IMR-90 (cell line): Measurements from ENCODE around the gene MFSD12. TPM values are rescaled to one million over a fixed set of nuclear protein-coding genes. Genes with fewer than 3 reads are reported as not detected.
A peak's percentile ranks its signal among the peaks of the same experiment; 100 is the strongest.

Experiments
- ATAC-seq: fragments of 200-7000 bp; cut with Tn5 transposase; 2 replicates; pipeline ENCODE4 v1.9.1; 2020; ENCODE audit warnings: low read depth, mild to moderate bottlenecking, moderate library complexity
- BruUV-seq: library from RNA; stranded (reverse); fragments of 400-500 nt; replicated peaks from 2 replicates; lab custom pipeline; 2021; lab: Mats Ljungman, UMichigan
- CTCF ChIA-PET: fragments of 300-600 bp; formaldehyde crosslinking; extraction: SDS; loops from one replicate; lab custom pipeline; 2021; ENCODE audit warnings: antibody characterized with exemption; lab: Yijun Ruan, JAX
- POLR2A ChIA-PET: fragments of 300-600 bp; sonication (Branson Sonifier 250); formaldehyde crosslinking; loops from one replicate; lab custom pipeline; 2022; ENCODE audit warnings: antibody characterized with exemption; ENCODE audit not compliant: unreplicated experiment; lab: Charles Lee
- DNase-seq: peaks from one replicate; pipeline ENCODE4 v3.0.0; 2013
- H2AFZ ChIP-seq: replicated peaks from 2 replicates; pipeline ENCODE3; 2013; ENCODE audit warnings: low read length, mild to moderate bottlenecking; ENCODE audit not compliant: poor library complexity
- H2AK5ac ChIP-seq: 2 replicates; pipeline ENCODE4 v1.6.1; 2013; ENCODE audit warnings: low read depth, low read length, inconsistent platforms
- H2AK9ac ChIP-seq: replicated peaks from 2 replicates; pipeline ENCODE3; 2013; ENCODE audit warnings: mild to moderate bottlenecking, low read depth, low read length, moderate library complexity; ENCODE audit not compliant: poor library complexity
- H2BK120ac ChIP-seq: 2 replicates; pipeline ENCODE4 v1.6.1; 2013; ENCODE audit warnings: low read depth, low read length, inconsistent platforms
- H2BK15ac ChIP-seq: 3 replicates; pipeline ENCODE4 v1.6.1; 2013; ENCODE audit warnings: low read depth, low read length, inconsistent platforms
- H2BK20ac ChIP-seq: 2 replicates; pipeline ENCODE4 v1.6.1; 2013; ENCODE audit warnings: low read depth, mild to moderate bottlenecking, inconsistent platforms, low read length, moderate library complexity
- H2BK5ac ChIP-seq: 2 replicates; pipeline ENCODE4 v1.6.1; 2013; ENCODE audit warnings: mild to moderate bottlenecking, low read depth, low read length, inconsistent platforms; ENCODE audit not compliant: poor library complexity, severe bottlenecking
- H3K14ac ChIP-seq: replicated peaks from 2 replicates; pipeline ENCODE4 v1.6.1; 2013; ENCODE audit warnings: low read depth, low read length, inconsistent platforms
- H3K18ac ChIP-seq: 2 replicates; pipeline ENCODE4 v1.6.1; 2013; ENCODE audit warnings: low read depth, low read length, control low read depth
- H3K23ac ChIP-seq: 2 replicates; pipeline ENCODE4 v1.6.1; 2013; ENCODE audit warnings: low read depth, low read length, inconsistent platforms
- H3K27ac ChIP-seq: 2 replicates; pipeline ENCODE4 v1.5.1; 2013; ENCODE audit warnings: mild to moderate bottlenecking, control low read depth, low read length; ENCODE audit not compliant: insufficient read depth
- H3K27me3 ChIP-seq: 2 replicates; pipeline ENCODE4 v1.6.1; 2013; ENCODE audit warnings: low read length; ENCODE audit not compliant: control insufficient read depth, insufficient read depth
- H3K36me3 ChIP-seq: 2 replicates; pipeline ENCODE4 v1.6.1; 2013; ENCODE audit warnings: low read length, mixed read lengths; ENCODE audit not compliant: control insufficient read depth, insufficient read depth
- H3K4ac ChIP-seq: 2 replicates; pipeline ENCODE4 v1.6.1; 2013; ENCODE audit warnings: low read depth, low read length, inconsistent platforms
- H3K4me1 ChIP-seq: 2 replicates; pipeline ENCODE4 v1.6.1; 2013; ENCODE audit warnings: low read length, mixed read lengths; ENCODE audit not compliant: control insufficient read depth, insufficient read depth
- H3K4me2 ChIP-seq: 2 replicates; pipeline ENCODE4 v1.6.1; 2013; ENCODE audit warnings: low read depth, mild to moderate bottlenecking, control low read depth, low read length, moderate library complexity
- H3K4me3 ChIP-seq: 2 replicates; pipeline ENCODE4 v1.5.1; 2013; ENCODE audit warnings: low read depth, mild to moderate bottlenecking, control low read depth, low read length, moderate library complexity; ENCODE audit not compliant: insufficient read depth
- H3K56ac ChIP-seq: 2 replicates; pipeline ENCODE4 v1.6.1; 2013; ENCODE audit warnings: low read length, inconsistent platforms; ENCODE audit not compliant: insufficient read depth; ENCODE audit errors: extremely low read depth
- H3K79me1 ChIP-seq, 2 experiments: 2 replicates each; pipeline ENCODE4 v1.6.1; 2013; ENCODE audit warnings: low read length in 2 of 2, inconsistent platforms in 1 of 2, low read depth in 1 of 2
- H3K9ac ChIP-seq: 2 replicates; pipeline ENCODE4 v1.6.1; 2013; ENCODE audit warnings: low read depth, low read length, control low read depth
- H3K9me1 ChIP-seq: 2 replicates; pipeline ENCODE4 v1.6.1; 2013; ENCODE audit warnings: low read length, inconsistent platforms; ENCODE audit not compliant: insufficient read depth
- H3K9me3 ChIP-seq: 2 replicates; pipeline ENCODE4 v1.6.1; 2013; ENCODE audit warnings: low read length; ENCODE audit not compliant: control insufficient read depth, insufficient read depth
- H4K20me1 ChIP-seq: 2 replicates; pipeline ENCODE4 v1.6.1; 2013; ENCODE audit warnings: low read length, inconsistent platforms; ENCODE audit not compliant: insufficient read depth
- H4K5ac ChIP-seq: 2 replicates; pipeline ENCODE4 v1.6.1; 2013; ENCODE audit warnings: mild to moderate bottlenecking, low read depth, low read length, control low read depth
- H4K8ac ChIP-seq, 2 experiments: 2 replicates each; pipeline ENCODE4 v1.6.1; 2013; ENCODE audit warnings: low read depth in 2 of 2, low read length in 2 of 2, control low read depth in 1 of 2, inconsistent platforms in 1 of 2
- H4K91ac ChIP-seq: 2 replicates; pipeline ENCODE4 v1.6.1; 2013; ENCODE audit warnings: low read depth, low read length, inconsistent platforms; ENCODE audit not compliant: insufficient read depth
- BHLHE40 ChIP-seq: fragments of 150-350 bp; IDR thresholded peaks from 2 replicates; pipeline ENCODE4 v1.6.1; 2016; ENCODE audit warnings: mild to moderate bottlenecking, low read depth, low read length
- CEBPB ChIP-seq: IDR thresholded peaks from 2 replicates; pipeline ENCODE4 v1.6.1; 2012; ENCODE audit warnings: low read depth, low read length, improper control_type of control experiment
- CHD1 ChIP-seq: IDR thresholded peaks from 2 replicates; pipeline ENCODE4 v1.6.1; 2012; ENCODE audit warnings: low read depth, low read length, improper control_type of control experiment
- FOS ChIP-seq: fragments of 150-350 bp; IDR thresholded peaks from 2 replicates; pipeline ENCODE4 v1.6.1; 2016; ENCODE audit warnings: low read depth, low read length
- MAFK ChIP-seq: IDR thresholded peaks from 2 replicates; pipeline ENCODE4 v1.6.1; 2012; ENCODE audit warnings: low read depth, low read length, improper control_type of control experiment
- MXI1 ChIP-seq: IDR thresholded peaks from 2 replicates; pipeline ENCODE4 v1.6.1; 2012; ENCODE audit warnings: low read depth, mild to moderate bottlenecking, low read length, moderate library complexity, borderline replicate concordance
- POLR2A ChIP-seq: IDR thresholded peaks from 2 replicates; pipeline ENCODE4 v1.6.1; 2012; ENCODE audit warnings: mild to moderate bottlenecking, low read depth, low read length
- RAD21 ChIP-seq: IDR thresholded peaks from 2 replicates; pipeline ENCODE4 v1.6.1; 2012; ENCODE audit warnings: low read length, improper control_type of control experiment
- RFX5 ChIP-seq: IDR thresholded peaks from 2 replicates; pipeline ENCODE4 v1.8.0; 2012; ENCODE audit warnings: low read depth, mild to moderate bottlenecking, low read length, moderate library complexity
- WGBS, 2 experiments: methylation state at CpG; one replicate each; pipeline versions ENCODE4 v1.1.5 to v1.1.7; 2013; ENCODE audit warnings: missing lambda C conversion rate in 2 of 2; ENCODE audit not compliant: insufficient read length in 1 of 2; ENCODE audit errors: extremely low coverage in 2 of 2; 5-methylcytosine and 5-hydroxymethylcytosine counted together
- dilution Hi-C: fragments of 300-500 bp; cut with HindIII; formaldehyde crosslinking; loops from one replicate; pipeline ENCODE4 v1.14.3; 2018; ENCODE audit warnings: low sequenced_read_pairs; ENCODE audit not compliant: unreplicated experiment
- in situ Hi-C: fragments of 300-500 bp; cut with MboI; formaldehyde crosslinking; loops from 3 replicates; pipeline ENCODE4 v1.14.3; 2019; ENCODE audit warnings: low sequenced_read_pairs, inconsistent platforms, mixed read lengths
- intact Hi-C: fragments of 100-400 bp; cut with micrococcal nuclease; formaldehyde crosslinking; loops from 2 replicates; pipeline ENCODE4 v1.10.0; 2022
- polyA plus RNA-seq, 3 experiments: library from polyadenylated mRNA; depleted of rRNA; stranded (reverse); fragments of >200 nt; gene quantifications; 2 replicates each; pipeline ENCODE4 v1.2.3, GENCODE V29; 2012; ENCODE audit warnings: low replicate concordance in 1 of 3
- total RNA-seq: library from RNA; depleted of rRNA; stranded (reverse); fragments of >200 nt; gene quantifications from 2 replicates; pipeline ENCODE4 v1.2.3, GENCODE V29; 2012
- TF ChIP-seq, protein P1 (sequence below): fragments of 150-350 bp; IDR thresholded peaks from 2 replicates; pipeline ENCODE4 v1.6.1; 2017; ENCODE audit warnings: mild to moderate bottlenecking, antibody characterized with exemption, low read length, low read depth
- TF ChIP-seq, protein P2 (sequence below): conservative IDR thresholded peaks from 2 replicates; pipeline ENCODE4 v1.5.1; 2012; ENCODE audit warnings: mild to moderate bottlenecking, low read depth, low read length, improper control_type of control experiment

Gene MFSD12
- total and polyA plus RNA-seq, 2 of the 4 experiments (the other 2 are of a cell fraction): 20.4 to 77.2 TPM

DNA sequence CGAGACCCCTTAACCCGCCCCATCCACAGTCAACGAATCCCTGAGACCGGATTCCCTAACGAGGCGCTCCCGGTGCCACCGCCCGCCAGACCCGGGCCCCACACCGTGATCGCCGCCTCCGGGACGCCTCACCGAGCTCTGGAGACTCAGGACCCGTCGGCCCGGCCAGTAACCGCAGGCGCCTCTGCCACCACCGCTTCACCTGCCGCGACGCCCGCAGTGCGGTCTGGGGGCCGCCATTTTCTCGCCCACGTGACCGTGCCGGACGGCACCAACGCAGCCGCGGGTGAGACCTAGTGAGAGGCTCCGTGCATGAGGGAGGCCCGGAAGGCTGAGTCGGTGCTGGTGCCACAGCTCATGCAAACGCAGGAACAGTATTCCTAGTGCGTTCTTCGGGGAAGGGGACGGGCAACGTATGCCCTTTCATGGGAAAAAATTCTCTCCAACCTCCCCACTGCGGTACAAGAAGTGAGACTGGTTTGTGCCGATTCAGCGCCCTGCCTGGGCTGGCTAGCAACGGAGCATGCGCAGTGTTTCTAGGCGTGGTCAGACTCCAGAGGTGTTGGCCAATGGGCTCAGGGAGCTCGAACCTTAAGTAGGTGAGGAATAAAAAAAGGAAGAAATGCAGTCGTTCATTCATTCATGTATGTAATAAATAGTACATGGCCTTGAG, 56.8 kb downstream of the MFSD12 start, which contains the start of gene DOHH:
Gene DOHH (minus strand): TSS at position 246 of the 673 bp plus-strand sequence. CDS start 3,860 bp downstream, outside the sequence.
- 1% methylated on average over 28 of the region's 52 CpGs; no CpG with 5 or more reads in 1 of the 2 experiments for WGBS, 2 experiments

More for the DNA sequence above, 56.8 kb downstream of the MFSD12 start, which contains the start of gene DOHH:
- ATAC-seq (peak; percentile 97), DNase-seq (peak; percentile 96)
- peak within 1 kb of the TSS; percentile 97 for H2BK5ac ChIP-seq
- peak within 1 kb of the TSS; percentile 99 for H3K18ac ChIP-seq
- H2BK20ac ChIP-seq: peak within 1 kb of the TSS; percentile 100
- H2AK9ac ChIP-seq: peak within 1 kb of the TSS; percentile 95
- no peaks in the 10 kb centered on the region for H3K4me1 ChIP-seq
- H2BK120ac ChIP-seq: peak within 1 kb of the TSS; percentile 100
- H3K27me3 ChIP-seq: no peaks in the 10 kb centered on the region
- in situ Hi-C loops: no loop called here
- H3K56ac ChIP-seq: peak within 1 kb of the TSS; percentile 94
- H3K4me2 ChIP-seq: peak within 1 kb of the TSS; percentile 82
- H4K20me1 ChIP-seq: no peaks in the 10 kb centered on the region
- H3K9ac ChIP-seq: peak within 1 kb of the TSS; percentile 93
- CTCF ChIA-PET: no interaction called here
- H4K8ac ChIP-seq: peak within 1 kb of the TSS; percentile 54 to 99
- peak within 1 kb of the TSS; percentile 97 for H2AFZ ChIP-seq
- BruUV-seq: no TSS peak
- H3K14ac ChIP-seq: peak within 1 kb of the TSS; percentile 100
- H3K4ac ChIP-seq: peak within 1 kb of the TSS; percentile 100
- H4K91ac ChIP-seq: peak within 1 kb of the TSS; percentile 97
- no peaks in the 10 kb centered on the region for H3K9me3 ChIP-seq
- peaks cover 9% of the 10 kb centered on the region; the same call in 1 of the 2 replicates for H3K9me1 ChIP-seq
- peak within 1 kb of the TSS; percentile 100 for H3K23ac ChIP-seq
- intact Hi-C loops: no loop called here
- POLR2A ChIA-PET: interaction anchor here (0.6 kb wide), 1 partner anchor 186 kb away, joined by 10 read pairs; no protein-coding TSS in a partner anchor
- peak within 1 kb of the TSS; percentile 89 for H3K27ac ChIP-seq
- H3K4me3 ChIP-seq: peak within 1 kb of the TSS; percentile 57
- H3K36me3 ChIP-seq: peaks cover 8% of the 10 kb centered on the region
- H2BK15ac ChIP-seq: peak within 1 kb of the TSS; percentile 93; the same call in 2 of the 3 replicates
- H3K79me1 ChIP-seq: peaks cover 8 to 47% of the 10 kb centered on the region in 2 experiments; a peak in 3 of 4 replicates
- peak within 1 kb of the TSS; percentile 96 for H2AK5ac ChIP-seq
- H4K5ac ChIP-seq: peak within 1 kb of the TSS; percentile 94
- dilution Hi-C loops: no loop called here
- TF ChIP-seq RAD21 (no peak), CEBPB (peak; percentile 60), FOS (no peak), MAFK (peak; percentile 73), CHD1 (peak; percentile 99; the same call in 1 of the 2 replicates), POLR2A (peak; percentile 88), BHLHE40 (peak; percentile 99), MXI1 (peak; percentile 85), RFX5 (peak; percentile 75)
- TF ChIP-seq, protein P1, sequence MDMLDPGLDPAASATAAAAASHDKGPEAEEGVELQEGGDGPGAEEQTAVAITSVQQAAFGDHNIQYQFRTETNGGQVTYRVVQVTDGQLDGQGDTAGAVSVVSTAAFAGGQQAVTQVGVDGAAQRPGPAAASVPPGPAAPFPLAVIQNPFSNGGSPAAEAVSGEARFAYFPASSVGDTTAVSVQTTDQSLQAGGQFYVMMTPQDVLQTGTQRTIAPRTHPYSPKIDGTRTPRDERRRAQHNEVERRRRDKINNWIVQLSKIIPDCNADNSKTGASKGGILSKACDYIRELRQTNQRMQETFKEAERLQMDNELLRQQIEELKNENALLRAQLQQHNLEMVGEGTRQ: peak; percentile 97
- TF ChIP-seq, protein P2, sequence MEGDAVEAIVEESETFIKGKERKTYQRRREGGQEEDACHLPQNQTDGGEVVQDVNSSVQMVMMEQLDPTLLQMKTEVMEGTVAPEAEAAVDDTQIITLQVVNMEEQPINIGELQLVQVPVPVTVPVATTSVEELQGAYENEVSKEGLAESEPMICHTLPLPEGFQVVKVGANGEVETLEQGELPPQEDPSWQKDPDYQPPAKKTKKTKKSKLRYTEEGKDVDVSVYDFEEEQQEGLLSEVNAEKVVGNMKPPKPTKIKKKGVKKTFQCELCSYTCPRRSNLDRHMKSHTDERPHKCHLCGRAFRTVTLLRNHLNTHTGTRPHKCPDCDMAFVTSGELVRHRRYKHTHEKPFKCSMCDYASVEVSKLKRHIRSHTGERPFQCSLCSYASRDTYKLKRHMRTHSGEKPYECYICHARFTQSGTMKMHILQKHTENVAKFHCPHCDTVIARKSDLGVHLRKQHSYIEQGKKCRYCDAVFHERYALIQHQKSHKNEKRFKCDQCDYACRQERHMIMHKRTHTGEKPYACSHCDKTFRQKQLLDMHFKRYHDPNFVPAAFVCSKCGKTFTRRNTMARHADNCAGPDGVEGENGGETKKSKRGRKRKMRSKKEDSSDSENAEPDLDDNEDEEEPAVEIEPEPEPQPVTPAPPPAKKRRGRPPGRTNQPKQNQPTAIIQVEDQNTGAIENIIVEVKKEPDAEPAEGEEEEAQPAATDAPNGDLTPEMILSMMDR: no peak
